IPS-11a (cell line): Measurements from ENCODE around the gene DGKQ.
"Not testable (repeated sequence)": the region's sequence is repeated elsewhere in the genome, so short reads cannot be mapped to it uniquely, and the experiment has no call there.

Experiments used
- H3K4me3 ChIP-seq: one replicate; pipeline ENCODE4 v1.5.1; 2013; ENCODE audit warnings: low read depth, low read length, control low read depth

Gene DGKQ

GRCh38 chr4:929096-929765 lies 44.1 kb downstream of the DGKQ start:
- no peak overlapping the region for H3K4me3 ChIP-seq

GRCh38 chr4:927566-927965 lies 45.8 kb downstream of the DGKQ start:
- H3K4me3 ChIP-seq, result not testable (repeated sequence)

GRCh38 chr4:926538-926937 lies 46.8 kb downstream of the DGKQ start:
- no peak overlapping the region for H3K4me3 ChIP-seq

DNA sequence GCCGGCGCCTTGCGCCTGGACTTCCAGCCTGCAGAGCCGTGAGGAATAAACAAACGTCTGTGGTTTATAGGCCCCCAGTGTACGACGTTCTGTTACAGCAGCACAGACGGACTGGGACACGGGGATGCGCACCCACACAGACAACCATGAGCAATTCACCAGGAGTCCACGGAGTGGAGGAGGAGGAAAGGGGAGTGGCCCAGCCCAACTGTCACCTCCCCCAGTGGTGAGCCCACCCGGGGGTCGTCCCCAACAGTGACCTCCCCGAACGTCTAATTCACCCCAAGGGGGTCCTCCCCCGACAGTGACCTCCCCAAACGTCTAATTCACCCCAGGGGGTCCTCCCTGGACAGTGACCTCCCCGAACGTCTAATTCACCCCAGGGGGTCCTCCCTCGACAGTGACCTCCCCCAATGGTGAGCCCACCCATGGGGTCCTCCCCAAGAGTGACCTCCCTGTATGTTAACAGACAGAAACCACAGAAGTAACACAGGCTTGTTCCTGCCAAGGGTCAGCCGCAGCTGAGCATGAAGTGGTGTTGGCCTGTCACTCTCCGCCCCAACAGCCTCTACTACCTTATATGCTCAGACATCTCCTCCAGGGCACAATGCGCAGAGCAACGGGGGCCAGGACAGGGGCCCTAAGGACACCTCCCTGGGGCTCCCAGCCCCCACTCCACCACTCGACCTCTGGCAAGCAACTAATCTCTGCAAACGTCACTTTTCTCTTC lies 47.4 kb downstream of the DGKQ start:
- no peak overlapping the region for H3K4me3 ChIP-seq

- H3K4me3 ChIP-seq, result no peak overlapping the region
Measured at GRCh38 chr4:925171-925570, 48.2 kb downstream of the DGKQ start.

GRCh38 chr4:924107-925096 lies 49.0 kb downstream of the DGKQ start:
- H3K4me3 ChIP-seq, result no peak overlapping the region

DNA sequence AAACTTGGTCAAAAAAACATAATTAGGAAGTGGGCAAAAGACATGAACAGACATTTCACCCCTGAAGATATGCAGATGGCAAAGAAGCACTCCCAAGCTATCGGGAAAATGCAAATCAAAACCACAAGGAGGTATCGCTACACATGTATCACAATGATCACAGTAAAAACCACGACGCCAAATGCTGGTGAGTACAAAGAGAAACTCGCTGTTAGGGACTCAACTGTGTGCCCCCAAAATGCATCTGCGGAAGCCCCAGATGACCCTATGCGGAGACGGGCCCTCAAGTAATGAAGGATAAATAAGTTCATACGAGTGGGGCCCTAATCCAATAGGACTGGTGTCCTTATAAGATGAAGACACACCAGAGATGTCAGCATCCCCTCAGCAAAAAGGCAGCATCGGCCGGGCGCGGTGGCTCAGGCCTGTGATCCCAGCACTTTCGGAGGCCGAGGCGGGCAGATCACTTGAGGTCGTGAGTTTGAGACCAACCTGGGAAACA lies 51.5 kb downstream of the DGKQ start:
- no peak overlapping the region for H3K4me3 ChIP-seq

GRCh38 chr4:919004-919680 lies 54.2 kb downstream of the DGKQ start:
- not testable (repeated sequence) for H3K4me3 ChIP-seq

DNA sequence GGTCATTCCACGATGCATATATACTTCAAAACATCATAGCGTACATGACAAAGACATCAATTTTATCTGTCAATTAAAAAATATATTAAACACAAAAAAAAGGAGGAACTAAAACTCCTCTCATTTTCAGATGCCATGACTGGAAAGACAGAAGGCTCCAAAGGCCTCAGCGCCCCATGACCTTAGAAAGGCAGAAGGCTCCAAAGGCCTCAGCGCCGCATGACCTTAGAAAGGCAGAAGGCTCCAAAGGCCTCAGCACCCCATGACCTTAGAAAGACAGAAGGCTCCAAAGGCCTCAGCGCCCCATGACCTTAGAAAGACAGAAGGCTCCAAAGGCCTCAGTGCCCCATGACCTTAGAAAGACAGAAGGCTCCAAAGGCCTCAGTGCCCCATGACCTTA lies 54.8 kb downstream of the DGKQ start:
- H3K4me3 ChIP-seq, result not testable (repeated sequence)

DNA sequence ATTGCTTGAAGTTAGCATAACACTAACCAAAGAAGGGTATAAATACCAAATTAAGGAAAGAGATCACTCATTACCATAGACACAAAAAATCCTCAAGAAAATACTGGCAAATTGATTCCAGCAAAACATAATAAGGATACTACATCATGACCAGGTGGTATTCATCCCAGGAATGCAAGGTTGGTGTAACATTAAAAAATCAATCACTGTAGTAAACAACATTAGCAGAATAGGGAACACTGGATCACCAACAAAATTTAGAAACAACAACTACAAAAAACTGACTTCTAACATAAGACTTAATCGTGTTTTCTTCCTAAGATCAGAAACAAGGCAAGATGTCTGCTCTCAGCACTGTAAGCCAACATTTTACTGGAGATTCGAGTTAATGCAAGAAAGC lies 55.4 kb downstream of the DGKQ start:
- H3K4me3 ChIP-seq, result no peak overlapping the region

DNA sequence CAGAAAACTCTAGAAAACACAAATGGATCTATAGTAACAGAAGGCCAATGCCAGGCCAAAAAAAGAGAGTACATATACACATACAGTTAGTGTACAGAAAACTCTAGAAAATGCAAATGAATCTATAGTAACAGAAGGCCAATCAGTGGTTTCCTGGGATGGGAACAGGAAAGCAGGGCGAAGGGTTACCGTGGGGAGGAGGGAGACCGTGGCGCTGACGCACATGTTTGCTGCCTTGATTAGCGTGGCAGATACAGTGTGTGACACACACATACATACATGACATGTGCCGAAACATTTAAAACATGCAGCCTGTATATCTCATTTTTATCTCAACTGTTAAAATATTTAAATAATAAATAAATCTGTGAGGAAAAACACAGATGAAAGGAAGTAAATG lies 55.9 kb downstream of the DGKQ start:
- no peak overlapping the region for H3K4me3 ChIP-seq

DNA sequence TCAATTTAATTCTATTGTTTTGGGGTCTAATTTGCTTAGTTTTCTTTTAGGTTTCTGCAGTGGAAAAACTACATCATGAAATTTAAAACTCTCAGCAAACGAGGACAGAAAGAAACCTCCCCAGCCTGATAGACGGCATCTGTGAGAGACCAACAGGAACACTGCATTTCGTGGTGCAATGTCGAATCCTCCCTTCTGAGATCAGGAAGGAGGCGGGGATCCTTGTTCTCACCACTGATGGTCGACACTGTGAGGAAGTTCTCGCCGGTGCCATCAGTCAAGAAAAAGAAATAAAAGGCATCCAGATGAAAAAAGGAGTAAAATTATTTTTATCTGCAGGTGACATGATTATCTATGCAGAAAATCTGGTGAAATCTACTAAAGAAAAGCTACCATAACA lies 57.8 kb downstream of the DGKQ start:
- H3K4me3 ChIP-seq, result no peak overlapping the region

DNA sequence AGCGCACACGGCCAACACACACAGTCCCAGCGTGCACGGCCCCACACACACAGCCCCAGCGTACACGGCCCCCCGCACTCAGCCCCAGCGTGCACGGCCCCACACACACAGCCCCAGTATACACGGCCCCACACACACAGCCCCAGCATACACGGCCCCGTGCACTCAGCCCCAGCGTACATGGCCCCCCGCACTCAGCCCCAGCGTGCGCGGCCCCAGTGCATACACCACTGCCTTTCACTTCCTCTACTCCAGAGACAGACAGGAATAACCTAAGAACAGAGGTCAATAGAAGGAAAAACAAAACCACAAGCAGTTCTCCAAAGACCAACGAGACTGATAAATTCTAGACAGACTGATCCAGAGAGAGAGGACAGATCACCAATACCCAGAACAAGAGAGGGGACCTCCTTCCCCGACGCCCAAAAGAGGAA lies 58.3 kb downstream of the DGKQ start:
- no peak overlapping the region for H3K4me3 ChIP-seq

- H3K4me3 ChIP-seq, result no peak overlapping the region
Measured at GRCh38 chr4:914531-914930, 58.8 kb downstream of the DGKQ start.

DNA sequence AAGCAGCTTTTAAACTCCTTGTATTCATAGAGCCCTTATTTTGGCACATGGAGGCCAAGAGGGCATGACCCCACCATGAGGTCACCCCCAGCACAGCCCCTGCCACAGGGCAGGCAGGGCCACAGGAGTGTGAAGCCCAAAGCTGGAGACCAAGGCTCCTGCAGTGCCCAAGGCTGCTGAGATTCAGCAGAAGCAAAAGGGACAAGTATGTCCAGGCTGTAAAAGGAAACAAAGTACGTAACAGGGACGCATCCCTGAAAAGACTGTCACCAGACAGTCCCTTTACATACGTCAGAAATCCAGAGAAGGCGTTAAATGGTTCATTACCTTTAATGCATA lies 60.1 kb downstream of the DGKQ start:
- H3K4me3 ChIP-seq, result no peak overlapping the region

GRCh38 chr4:912548-913279 lies 60.7 kb downstream of the DGKQ start:
- H3K4me3 ChIP-seq, result no peak overlapping the region

- H3K4me3 ChIP-seq, result no peak overlapping the region
Measured at GRCh38 chr4:911871-912490, 61.4 kb downstream of the DGKQ start.

- H3K4me3 ChIP-seq, result no peak overlapping the region
Measured at GRCh38 chr4:911221-911751, 62.1 kb downstream of the DGKQ start.

- H3K4me3 ChIP-seq, result no peak overlapping the region
Measured at GRCh38 chr4:910366-911091, 62.8 kb downstream of the DGKQ start.
